HG03378 (cell line): Measurements from ENCODE around the gene RIMBP3C.
"Not testable (repeated sequence)": the region's sequence is repeated elsewhere in the genome, so short reads cannot be mapped to it uniquely, and the experiment has no call there.

Source experiments
- ATAC-seq: cut with Tn5 transposase; IDR thresholded peaks from one replicate; pipeline ENCODE4 v1.9.1; 2021; ENCODE audit warnings: mild to moderate bottlenecking, moderate library complexity; ENCODE audit not compliant: unreplicated experiment

Gene RIMBP3C

GRCh38 chr22:21532863-21533648 lies 18.2 kb downstream of the RIMBP3C start:
- not testable (repeated sequence) for ATAC-seq

DNA sequence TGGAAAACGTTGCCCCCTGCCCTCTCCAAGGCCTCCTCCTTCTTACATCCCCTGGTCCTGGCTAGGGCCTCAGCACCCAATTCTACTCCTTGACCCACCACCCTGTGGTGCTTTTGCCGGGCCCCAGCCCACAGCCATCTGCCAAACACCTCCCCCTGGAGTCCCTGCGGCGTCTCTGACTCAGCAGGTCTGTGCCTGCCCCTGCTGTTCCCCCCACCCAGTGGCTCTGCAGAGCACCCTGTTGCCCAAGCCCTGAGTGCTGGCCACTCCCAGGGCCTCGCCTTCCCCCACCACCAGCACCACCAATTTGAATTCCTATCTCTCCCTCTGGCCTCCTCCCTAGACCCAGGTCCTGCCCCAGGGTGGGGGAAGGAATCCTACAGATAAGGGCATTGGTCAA lies 19.7 kb downstream of the RIMBP3C start:
- not testable (repeated sequence) for ATAC-seq

- not testable (repeated sequence) for ATAC-seq
Observed at GRCh38 chr22:21526705-21527500, 24.4 kb downstream of the RIMBP3C start.

DNA sequence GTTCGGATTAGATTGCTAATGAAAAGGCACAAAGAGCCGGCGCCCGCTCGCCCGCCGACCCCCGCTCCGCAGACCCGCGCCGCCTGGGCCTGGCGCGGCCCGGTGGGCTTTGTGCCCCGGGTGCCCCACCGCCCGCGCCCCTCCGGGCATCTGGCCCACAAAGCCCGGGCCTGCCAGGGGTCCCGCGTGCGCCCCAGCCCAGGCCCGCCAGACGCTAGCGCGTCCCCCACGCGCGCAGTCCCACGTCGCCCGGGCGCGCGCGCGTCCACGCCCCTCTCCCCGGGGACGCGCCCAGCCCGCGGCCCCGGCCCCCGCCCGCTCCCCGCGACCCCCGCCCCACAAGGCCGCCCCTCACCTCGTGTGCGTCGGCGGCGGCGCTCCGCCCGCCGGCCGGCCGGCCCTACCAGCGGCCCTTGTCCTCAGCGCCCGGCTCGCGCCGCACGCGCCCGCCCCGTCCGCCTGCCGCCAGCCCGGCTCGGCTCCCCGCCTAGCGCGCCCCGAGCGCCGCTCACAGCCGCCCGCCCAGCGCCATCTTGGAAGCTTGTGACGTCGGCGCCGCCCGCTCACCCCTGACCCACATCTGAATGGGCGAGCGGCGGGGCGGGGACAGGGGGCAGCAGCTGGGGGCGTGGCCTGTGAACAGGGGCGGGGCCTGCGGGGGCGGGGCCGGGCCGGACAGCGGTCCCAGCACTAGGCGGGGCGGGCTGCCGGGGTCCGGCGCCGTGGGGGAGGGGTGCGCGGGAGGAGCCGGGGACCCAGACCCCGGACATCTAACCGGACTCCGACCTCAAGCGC lies 34.1 kb downstream of the RIMBP3C start:
- not testable (repeated sequence) for ATAC-seq

- not testable (repeated sequence) for ATAC-seq
Observed at GRCh38 chr22:21516522-21516921, 34.7 kb downstream of the RIMBP3C start.

DNA sequence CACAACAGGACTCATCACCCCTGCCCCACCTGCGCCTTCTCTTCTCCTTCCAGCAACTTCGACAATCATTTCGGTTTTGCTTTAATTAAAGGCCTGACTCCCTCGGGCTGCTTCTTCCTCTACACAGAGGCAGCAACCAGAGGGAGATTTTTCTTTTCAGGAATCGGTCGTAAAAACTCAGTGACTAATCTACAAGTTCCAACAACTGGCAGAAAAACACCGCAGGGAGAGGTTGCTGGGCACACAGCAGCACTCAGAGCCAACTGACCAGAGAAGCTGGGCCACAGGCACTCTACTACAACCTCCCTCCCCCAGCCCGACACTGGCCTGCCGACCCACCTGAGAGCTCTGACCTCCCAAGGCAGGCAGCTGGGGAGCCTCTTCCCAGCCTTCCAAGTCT lies 36.0 kb downstream of the RIMBP3C start:
- not testable (repeated sequence) for ATAC-seq

DNA sequence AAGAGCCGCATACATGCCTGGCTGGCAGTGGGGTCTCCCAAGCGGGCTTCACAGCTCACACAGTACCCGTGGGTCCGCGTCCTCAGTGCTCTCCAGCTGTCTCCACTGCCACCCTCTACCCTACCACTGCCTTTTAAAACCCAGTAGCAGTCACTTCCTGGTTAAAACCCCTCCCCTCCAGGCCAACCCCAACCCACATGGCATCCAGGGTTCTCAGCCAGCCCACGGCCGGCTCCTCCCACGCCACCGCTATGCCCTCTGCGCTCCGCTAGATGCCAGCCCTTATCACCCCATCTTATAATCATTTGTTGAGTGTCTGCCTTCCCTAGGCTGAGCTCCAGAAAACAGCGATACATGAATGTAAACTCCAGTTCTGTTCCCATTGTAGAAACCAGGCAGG lies 37.1 kb downstream of the RIMBP3C start:
- ATAC-seq = not testable (repeated sequence)

DNA sequence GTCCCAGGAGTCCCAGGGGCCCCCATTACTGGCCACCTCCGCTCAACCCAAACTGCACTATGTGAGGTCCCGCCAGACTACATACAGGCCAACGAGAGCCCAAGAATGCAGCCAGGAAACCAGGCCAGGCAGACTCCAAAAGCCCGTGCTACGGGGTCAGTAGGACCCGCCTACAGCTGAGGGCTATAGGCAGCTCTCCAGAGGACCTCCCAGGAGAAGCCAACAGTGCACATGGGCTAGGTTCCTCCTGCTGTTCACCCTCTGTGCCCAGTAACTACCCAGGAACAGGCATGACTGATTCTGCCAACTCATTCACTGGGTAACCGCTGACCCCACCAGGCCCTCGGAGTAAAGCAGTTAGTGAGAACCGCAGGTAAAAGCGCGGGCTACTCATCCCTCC lies 39.2 kb downstream of the RIMBP3C start:
- not testable (repeated sequence) for ATAC-seq

- ATAC-seq = not testable (repeated sequence)
Observed at GRCh38 chr22:21510397-21510796, 40.9 kb downstream of the RIMBP3C start.

DNA sequence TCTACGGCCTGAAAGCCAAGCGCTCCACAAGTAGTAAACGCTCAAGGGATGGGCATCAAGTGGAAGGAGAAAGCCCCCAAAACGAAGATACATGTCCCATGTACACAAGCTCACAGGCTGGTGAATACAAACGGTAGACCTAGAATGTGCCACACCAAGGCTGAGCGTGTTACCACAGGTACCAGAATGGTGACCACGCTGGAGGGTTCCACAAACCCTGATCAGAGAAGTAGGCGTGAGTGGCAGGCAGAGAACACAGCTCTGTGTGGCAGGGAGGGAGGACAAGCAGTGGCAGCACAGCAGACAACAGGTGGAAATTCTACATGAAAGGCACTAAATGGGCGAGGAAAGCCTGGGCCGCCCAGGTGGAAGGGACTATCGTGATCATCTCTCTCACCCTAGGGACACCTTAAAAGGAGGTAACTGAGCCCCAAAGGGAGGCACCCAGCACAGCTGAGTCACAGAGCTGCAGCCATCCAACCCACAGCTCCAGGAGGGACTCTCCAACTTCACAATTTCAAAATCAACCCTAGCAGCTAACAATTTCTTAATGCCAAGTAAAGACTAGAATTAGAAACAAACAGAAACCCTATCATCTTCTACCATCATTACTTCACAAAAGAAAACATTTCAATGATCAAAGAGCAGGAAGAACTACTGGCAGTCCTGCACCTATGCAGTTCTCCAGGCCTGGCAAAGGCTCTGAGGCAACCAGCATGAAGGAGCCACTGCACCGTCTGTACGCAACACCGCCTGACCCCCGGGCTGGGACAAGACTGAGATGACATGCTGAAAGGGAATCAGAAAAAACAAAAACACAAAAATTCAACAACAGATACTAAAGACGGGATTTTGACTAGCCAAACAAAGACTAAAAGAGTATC lies 51.4 kb downstream of the RIMBP3C start:
- not testable (repeated sequence) for ATAC-seq

DNA sequence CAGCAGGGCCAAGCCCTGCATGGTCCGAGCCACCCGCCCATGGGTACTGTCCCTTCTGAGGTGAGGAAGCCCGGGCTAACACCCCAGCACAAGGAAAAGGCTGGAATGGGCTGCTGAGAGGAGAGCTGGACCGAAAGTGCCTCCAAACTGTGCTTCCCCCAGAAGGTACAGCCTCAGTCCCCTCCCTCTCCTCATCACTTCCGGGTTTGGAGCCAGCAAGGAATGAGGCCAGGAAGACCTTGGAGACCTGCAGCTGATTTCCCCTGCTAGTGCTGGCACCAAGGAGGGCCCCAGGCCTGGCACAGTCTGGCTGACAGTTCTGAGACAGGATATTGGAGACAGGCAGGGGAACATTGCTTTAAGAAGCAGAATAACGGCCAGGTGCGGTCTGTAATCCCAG lies 52.8 kb downstream of the RIMBP3C start:
- not testable (repeated sequence) for ATAC-seq

DNA sequence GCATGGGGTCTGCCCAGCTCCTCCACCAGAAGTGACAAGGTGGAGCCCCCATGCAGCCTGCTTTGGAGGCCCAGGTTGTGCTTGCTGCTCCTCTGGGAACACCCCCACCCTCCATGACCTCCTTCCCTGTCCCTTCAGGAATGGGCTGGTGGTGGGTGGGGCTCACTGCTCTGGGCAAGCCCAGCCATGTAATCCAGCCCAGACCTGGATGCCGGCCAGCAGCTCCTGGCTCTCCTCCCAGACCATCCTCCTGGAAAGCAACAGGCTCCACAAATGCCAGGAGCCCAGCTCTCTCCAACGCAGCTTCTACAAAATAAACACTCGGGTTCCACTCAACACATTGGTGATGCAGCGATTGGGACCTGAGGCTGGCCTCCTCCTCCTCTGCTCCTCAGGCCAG lies 53.3 kb downstream of the RIMBP3C start:
- not testable (repeated sequence) for ATAC-seq
